GM12891 (cell line): ENCODE data around the gene USP9X.

Experiments
- PAX5 ChIP-seq: IDR thresholded peaks from 2 replicates; pipeline ENCODE4 v1.6.1; 2011; ENCODE audit warnings: low read length, moderate library complexity, mild to moderate bottlenecking; ENCODE audit not compliant: insufficient read depth, severe bottlenecking
- POLR2A ChIP-seq: IDR thresholded peaks from 2 replicates; pipeline ENCODE4 v1.6.1; 2011; ENCODE audit warnings: low read depth, low read length, control low read depth
- POLR2AphosphoS5 ChIP-seq: IDR thresholded peaks from 2 replicates; pipeline ENCODE4 v1.6.1; 2011; ENCODE audit warnings: low read depth, low read length, control low read depth
- SPI1 ChIP-seq: IDR thresholded peaks from 2 replicates; pipeline ENCODE4 v1.6.1; 2011; ENCODE audit warnings: low read depth, low read length, control low read depth
- TAF1 ChIP-seq: IDR thresholded peaks from 2 replicates; pipeline ENCODE4 v1.6.1; 2011; ENCODE audit warnings: low read depth, low read length, control low read depth

- TF ChIP-seq TAF1 = no peak
- TF ChIP-seq POLR2A = no peak
- TF ChIP-seq POLR2AphosphoS5 = no peak
- no peak for TF ChIP-seq PAX5
- no peak for TF ChIP-seq SPI1
Observed at GRCh38 chrX:41192880-41193279, 107.6 kb downstream of the USP9X start.
